ENCODE measurements around the gene CYP2F1.

Gene CYP2F1

DNA sequence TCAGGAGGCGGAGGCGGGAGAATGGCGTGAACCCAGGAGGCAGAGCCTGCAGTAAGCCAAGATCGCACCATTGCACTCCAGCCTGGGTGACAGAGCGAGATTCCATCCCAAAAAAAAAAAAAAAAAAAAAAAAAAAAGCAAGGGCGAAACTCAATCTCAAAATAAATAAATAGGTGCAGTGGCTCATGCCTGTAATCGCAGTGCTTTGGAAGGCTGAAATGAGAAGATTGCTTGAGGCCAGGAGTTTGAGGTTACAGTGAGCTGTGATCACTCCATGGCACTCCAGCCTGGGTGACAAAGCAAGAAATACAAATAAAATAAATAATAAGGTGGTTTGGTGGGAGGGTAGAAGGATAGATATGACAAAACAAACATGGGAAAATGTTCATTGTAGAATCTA lies 39.8 kb downstream of the CYP2F1 start:
- H3K4me3 ChIP-seq (ENCODE audit: insufficient read depth, low read length, poor library complexity, severe bottlenecking) = no peak overlapping the region
- no peak overlapping the region for H3K27ac ChIP-seq (ENCODE audit: low read depth, low read length)
- H3K79me2 ChIP-seq (ENCODE audit: insufficient read depth, low read length) = no peaks in the 10 kb centered on the region
- no peaks in the 10 kb centered on the region for H3K27me3 ChIP-seq (ENCODE audit: low read length)
- no peak overlapping the region for H3K4me2 ChIP-seq (ENCODE audit: low read depth, low read length, poor library complexity, severe bottlenecking)
- H3K9ac ChIP-seq (ENCODE audit: low read length) = no peak overlapping the region
- no peak overlapping the region for H2AFZ ChIP-seq (ENCODE audit: low read depth, low read length, severe bottlenecking)
- no peaks in the 10 kb centered on the region for H3K9me2 ChIP-seq (replicated peaks; ENCODE audit: insufficient read depth, low read length)
- H3F3A ChIP-seq (ENCODE audit: insufficient read depth) = no peaks in the 10 kb centered on the region
- H3K9me3 ChIP-seq (ENCODE audit: insufficient read depth, low read length) = no peaks in the 10 kb centered on the region
- H4K20me1 ChIP-seq (ENCODE audit: low read depth, low read length) = no peaks in the 10 kb centered on the region
- TF ChIP-seq, protein P1, sequence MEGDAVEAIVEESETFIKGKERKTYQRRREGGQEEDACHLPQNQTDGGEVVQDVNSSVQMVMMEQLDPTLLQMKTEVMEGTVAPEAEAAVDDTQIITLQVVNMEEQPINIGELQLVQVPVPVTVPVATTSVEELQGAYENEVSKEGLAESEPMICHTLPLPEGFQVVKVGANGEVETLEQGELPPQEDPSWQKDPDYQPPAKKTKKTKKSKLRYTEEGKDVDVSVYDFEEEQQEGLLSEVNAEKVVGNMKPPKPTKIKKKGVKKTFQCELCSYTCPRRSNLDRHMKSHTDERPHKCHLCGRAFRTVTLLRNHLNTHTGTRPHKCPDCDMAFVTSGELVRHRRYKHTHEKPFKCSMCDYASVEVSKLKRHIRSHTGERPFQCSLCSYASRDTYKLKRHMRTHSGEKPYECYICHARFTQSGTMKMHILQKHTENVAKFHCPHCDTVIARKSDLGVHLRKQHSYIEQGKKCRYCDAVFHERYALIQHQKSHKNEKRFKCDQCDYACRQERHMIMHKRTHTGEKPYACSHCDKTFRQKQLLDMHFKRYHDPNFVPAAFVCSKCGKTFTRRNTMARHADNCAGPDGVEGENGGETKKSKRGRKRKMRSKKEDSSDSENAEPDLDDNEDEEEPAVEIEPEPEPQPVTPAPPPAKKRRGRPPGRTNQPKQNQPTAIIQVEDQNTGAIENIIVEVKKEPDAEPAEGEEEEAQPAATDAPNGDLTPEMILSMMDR (IDR thresholded peaks at IDR 0.05; ENCODE audit: insufficient read depth, low read length, poor library complexity, severe bottlenecking) = no peak
- TF ChIP-seq EZH2phosphoT487 (conservative IDR thresholded peaks at IDR 0.05; ENCODE audit: low read length) = no peak
- H3K36me3 ChIP-seq (ENCODE audit: low read length) = no peaks in the 10 kb centered on the region

DNA sequence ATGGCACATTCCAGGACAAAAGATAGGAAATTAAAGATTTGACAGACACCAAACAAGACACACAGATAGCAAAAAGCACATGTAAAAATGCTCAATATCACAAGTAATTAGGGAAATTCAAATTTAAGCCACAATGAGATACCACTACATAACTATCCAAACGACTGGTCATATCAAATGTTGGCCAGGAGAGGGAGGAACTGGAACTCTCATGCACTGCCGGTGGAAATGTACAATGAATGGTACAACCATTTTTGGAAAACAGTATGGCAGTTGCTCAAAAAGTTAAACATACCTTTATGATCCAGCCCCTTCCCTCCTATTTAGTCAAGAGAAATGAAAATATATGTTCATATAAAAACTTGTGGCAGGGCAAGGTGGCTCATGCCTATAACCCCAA lies 42.0 kb downstream of the CYP2F1 start:
- H4K20me1 ChIP-seq (ENCODE audit: low read depth, low read length) = no peaks in the 10 kb centered on the region
- TF ChIP-seq EZH2phosphoT487 (conservative IDR thresholded peaks at IDR 0.05; ENCODE audit: low read length) = no peak
- TF ChIP-seq, protein P1 (IDR thresholded peaks at IDR 0.05; ENCODE audit: insufficient read depth, low read length, poor library complexity, severe bottlenecking) = no peak
- H3K27ac ChIP-seq (ENCODE audit: low read depth, low read length) = no peak overlapping the region
- no peaks in the 10 kb centered on the region for H3K79me2 ChIP-seq (ENCODE audit: insufficient read depth, low read length)
- H3K36me3 ChIP-seq (ENCODE audit: low read length) = no peaks in the 10 kb centered on the region
- no peak overlapping the region for H3K9ac ChIP-seq (ENCODE audit: low read length)
- H3K4me3 ChIP-seq (ENCODE audit: insufficient read depth, low read length, poor library complexity, severe bottlenecking) = no peak overlapping the region
- H3F3A ChIP-seq (ENCODE audit: insufficient read depth) = no peaks in the 10 kb centered on the region
- H2AFZ ChIP-seq (ENCODE audit: low read depth, low read length, severe bottlenecking) = no peak overlapping the region
- no peaks in the 10 kb centered on the region for H3K27me3 ChIP-seq (ENCODE audit: low read length)
- H3K4me2 ChIP-seq (ENCODE audit: low read depth, low read length, poor library complexity, severe bottlenecking) = no peak overlapping the region
- H3K9me3 ChIP-seq (ENCODE audit: insufficient read depth, low read length) = no peaks in the 10 kb centered on the region
- H3K9me2 ChIP-seq (replicated peaks; ENCODE audit: insufficient read depth, low read length) = no peaks in the 10 kb centered on the region

DNA sequence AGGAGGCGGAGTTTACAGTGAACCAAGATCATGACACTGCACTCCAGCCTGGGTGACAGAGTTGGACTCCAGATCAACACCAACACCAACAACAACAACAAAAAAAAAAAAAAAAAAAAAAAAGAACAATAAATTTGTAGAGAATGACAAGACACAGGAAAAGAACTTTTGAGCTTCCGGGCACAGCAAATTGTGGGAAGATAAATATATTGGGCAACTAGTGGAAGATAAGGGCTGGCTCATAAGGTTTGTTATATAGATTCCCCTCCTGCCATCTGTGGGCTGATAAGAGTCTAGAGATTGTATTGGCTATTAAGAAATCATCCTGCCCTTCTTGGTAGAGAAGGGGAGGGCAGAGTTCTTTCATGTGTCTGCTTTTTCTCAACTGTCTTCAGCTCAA lies 45.6 kb downstream of the CYP2F1 start:
- no peaks in the 10 kb centered on the region for H3K27me3 ChIP-seq (ENCODE audit: low read length)
- H3K36me3 ChIP-seq (ENCODE audit: low read length) = no peaks in the 10 kb centered on the region
- H3K4me3 ChIP-seq (ENCODE audit: insufficient read depth, low read length, poor library complexity, severe bottlenecking) = no peak overlapping the region
- H3K9ac ChIP-seq (ENCODE audit: low read length) = no peak overlapping the region
- no peaks in the 10 kb centered on the region for H4K20me1 ChIP-seq (ENCODE audit: low read depth, low read length)
- H2AFZ ChIP-seq (ENCODE audit: low read depth, low read length, severe bottlenecking) = no peak overlapping the region
- no peak overlapping the region for H3K27ac ChIP-seq (ENCODE audit: low read depth, low read length)
- H3K4me2 ChIP-seq (ENCODE audit: low read depth, low read length, poor library complexity, severe bottlenecking) = no peak overlapping the region
- no peaks in the 10 kb centered on the region for H3K9me3 ChIP-seq (ENCODE audit: insufficient read depth, low read length)
- no peaks in the 10 kb centered on the region for H3F3A ChIP-seq (ENCODE audit: insufficient read depth)
- H3K79me2 ChIP-seq (ENCODE audit: insufficient read depth, low read length) = no peaks in the 10 kb centered on the region
- no peaks in the 10 kb centered on the region for H3K9me2 ChIP-seq (replicated peaks; ENCODE audit: insufficient read depth, low read length)
- TF ChIP-seq EZH2phosphoT487 (conservative IDR thresholded peaks at IDR 0.05; ENCODE audit: low read length) = no peak
- TF ChIP-seq, protein P1 (IDR thresholded peaks at IDR 0.05; ENCODE audit: insufficient read depth, low read length, poor library complexity, severe bottlenecking) = no peak

All from SU-DHL-6 (cell line).